ENCODE data around the gene SLC4A1AP. TPM values are rescaled to one million over a fixed set of nuclear protein-coding genes. Genes with fewer than 3 reads are reported as not detected.

The SLC4A1AP gene
- total RNA-seq, 1 experiment from 2014 or later = 19.8 TPM

GRCh38 chr2:27737676-27738348 lies 74.1 kb downstream of the SLC4A1AP start:
- no peak overlapping the region for H3K9ac ChIP-seq (ENCODE audit: low read length)
- BruUV-seq (replicated peaks) = no TSS peak
- no peaks in the 10 kb centered on the region for H3K36me3 ChIP-seq (ENCODE audit: control insufficient read depth in 1 of 2, insufficient read depth in 2 of 2, low read length in 2 of 2)
- no peak overlapping the region for H3K4me2 ChIP-seq (ENCODE audit: low read length)
- DNase-seq (ENCODE audit: low read depth, low spot score) (no peak), ATAC-seq (no peak)
- no peak overlapping the region for H2AFZ ChIP-seq (ENCODE audit: low read depth, low read length, poor library complexity, severe bottlenecking)
- H3K9me3 ChIP-seq (ENCODE audit: control insufficient read depth in 1 of 2, insufficient read depth in 1 of 2, low read depth in 1 of 2, low read length in 2 of 2) = no peaks in the 10 kb centered on the region
- TF ChIP-seq CTCF (IDR thresholded peaks at IDR 0.05 in 2 of 3, conservative IDR thresholded peaks at IDR 0.05 in 1 of 3; ENCODE audit: borderline replicate concordance in 1 of 3, insufficient read depth in 1 of 3, low read depth in 2 of 3, low read length in 2 of 3) (no peak), POLR2AphosphoS5 (IDR thresholded peaks at IDR 0.05; ENCODE audit: low read depth, low read length) (no peak), SRF (IDR thresholded peaks at IDR 0.05; ENCODE audit: low read depth) (no peak), POLR2A (IDR thresholded peaks at IDR 0.05; ENCODE audit: borderline replicate concordance, extremely low read depth, insufficient read depth, insufficient read length) (no peak), CEBPB (IDR thresholded peaks at IDR 0.05; ENCODE audit: low read depth) (peak; percentile 39; the same call in 1 of the 2 replicates), MAX (IDR thresholded peaks at IDR 0.05) (no peak), CBX3 (IDR thresholded peaks at IDR 0.05; ENCODE audit: low read depth) (no peak)
- no peaks in the 10 kb centered on the region for H3K79me2 ChIP-seq (ENCODE audit: insufficient read depth, low read length)
- H4K20me1 ChIP-seq (ENCODE audit: insufficient read depth) = no peaks in the 10 kb centered on the region
- ChIA-PET POLR2A (interaction anchor here (0.7 to 1.2 kb wide), 2 partner anchors 15 to 18 kb away, joined by 3 read pairs; no protein-coding TSS in a partner anchor), CTCF (interaction anchor here (1.2 kb wide), 1 partner anchor 15 kb away, joined by 4 read pairs; no protein-coding TSS in a partner anchor), RAD21 (ENCODE audit: low non-redundant PET in 1 of 2, low total read pairs in 2 of 2, uncharacterized antibody in 2 of 2, unreplicated experiment in 2 of 2) (no interaction called here)
- peaks cover 0 to 10% of the 10 kb centered on the region in 2 experiments; a peak in 2 of 4 replicates for H3K4me1 ChIP-seq (ENCODE audit: control insufficient read depth in 1 of 2, insufficient read depth in 2 of 2, low read length in 2 of 2)
- H3K4me3 ChIP-seq (replicated peaks in 1 of 2; ENCODE audit: low read depth in 1 of 2, low read length in 2 of 2) = no peak overlapping the region
- H3K27ac ChIP-seq (ENCODE audit: low read depth, low read length) = no peak overlapping the region
- no peaks in the 10 kb centered on the region for H3K9me2 ChIP-seq (ENCODE audit: insufficient read depth)
- intact Hi-C loops (cut with micrococcal nuclease) = no loop called here
- no peaks in the 10 kb centered on the region for H3K27me3 ChIP-seq (ENCODE audit: insufficient read depth, low read length)

All from HCT116 (cell line).